ENCODE data around the gene BANK1.

GRCh38 chr4:101787701-101788316 is 2.7 kb upstream of the BANK1 start:
- TF ChIP-seq REST (IDR thresholded peaks at IDR 0.05; ENCODE audit: insufficient replicate concordance, low read depth) (no peak), SPI1 (IDR thresholded peaks at IDR 0.05; ENCODE audit: borderline replicate concordance, low read depth) (no peak), CTCF (IDR thresholded peaks at IDR 0.05; ENCODE audit: insufficient read depth, low read length) (no peak), POLR2AphosphoS5 (IDR thresholded peaks at IDR 0.05; ENCODE audit: low read depth) (no peak)

All from HL-60 (cell line).